Breast epithelium (tissue), 3 donors: ENCODE results near the gene VLDLR.

ENCODE experiments used
- CTCF ChIP-seq, 3 donors: fragments of 450-650 bp; IDR thresholded peaks; one replicate each; pipeline ENCODE4 v1.5.1; 2016 to 2017; ENCODE audit warnings: antibody characterized with exemption in 3 of 3, mild to moderate bottlenecking in 3 of 3, moderate library complexity in 3 of 3
- POLR2A ChIP-seq: fragments of 450-650 bp; IDR thresholded peaks from one replicate; pipeline ENCODE4 v1.6.1; 2016; ENCODE audit warnings: antibody characterized with exemption, mild to moderate bottlenecking, moderate library complexity

- no peak for TF ChIP-seq CTCF (IDR thresholded peaks at IDR 0.05)
- TF ChIP-seq POLR2A: no peak
These were observed 2.6 kb downstream of the VLDLR start for GRCh38 chr9:2624051-2624682.
